Measurements from ENCODE around the gene KNDC1.

The KNDC1 gene

GRCh38 chr10:133207041-133207600 is 47.1 kb downstream of the KNDC1 start:
- TF ChIP-seq CTCF (IDR thresholded peaks at IDR 0.05; ENCODE audit: low read depth, low read length, missing control alignments) = no peak
- no peak for DNase-seq (ENCODE audit: low read depth)
- H3K4me3 ChIP-seq (ENCODE audit: low read depth, low read length) = no peak overlapping the region

GRCh38 chr10:133207627-133208026 is 47.6 kb downstream of the KNDC1 start:
- TF ChIP-seq CTCF (IDR thresholded peaks at IDR 0.05; ENCODE audit: low read depth, low read length, missing control alignments) = no peak

GRCh38 chr10:133208466-133208865 is 48.4 kb downstream of the KNDC1 start:
- H3K4me3 ChIP-seq (ENCODE audit: low read depth, low read length) = no peak overlapping the region
- DNase-seq (ENCODE audit: low read depth) = no peak
- TF ChIP-seq CTCF (IDR thresholded peaks at IDR 0.05; ENCODE audit: low read depth, low read length, missing control alignments) = no peak

More at GRCh38 chr10:133207627-133208026, 47.6 kb downstream of the KNDC1 start:
- no peak for DNase-seq (ENCODE audit: low read depth)
- H3K4me3 ChIP-seq (ENCODE audit: low read depth, low read length) = no peak overlapping the region

- H3K4me3 ChIP-seq (ENCODE audit: low read depth, low read length) = no peak overlapping the region
- no peak for TF ChIP-seq CTCF (IDR thresholded peaks at IDR 0.05; ENCODE audit: low read depth, low read length, missing control alignments)
- DNase-seq (ENCODE audit: low read depth) = no peak
These were observed 49.1 kb downstream of the KNDC1 start for GRCh38 chr10:133209117-133209516.

GRCh38 chr10:133209641-133210040 is 49.6 kb downstream of the KNDC1 start:
- no peak for TF ChIP-seq CTCF (IDR thresholded peaks at IDR 0.05; ENCODE audit: low read depth, low read length, missing control alignments)
- no peak overlapping the region for H3K4me3 ChIP-seq (ENCODE audit: low read depth, low read length)
- no peak for DNase-seq (ENCODE audit: low read depth)

- TF ChIP-seq CTCF (IDR thresholded peaks at IDR 0.05; ENCODE audit: low read depth, low read length, missing control alignments) = no peak
- H3K4me3 ChIP-seq (ENCODE audit: low read depth, low read length) = no peak overlapping the region
- DNase-seq (ENCODE audit: low read depth) = no peak
These were observed 50.5 kb downstream of the KNDC1 start for GRCh38 chr10:133210398-133211140.
